HEK293 (cell line): ENCODE measurements around the gene CDHR5.

ENCODE experiments used
- CTCF ChIA-PET: fragments of 350-600 bp; formaldehyde crosslinking; extraction: SDS; loops from one replicate; lab custom pipeline; 2021; ENCODE audit warnings: antibody characterized with exemption; lab: Yijun Ruan, JAX
- POLR2A ChIA-PET: fragments of 300-600 bp; formaldehyde crosslinking; extraction: SDS; loops from one replicate; lab custom pipeline; 2020; ENCODE audit warnings: antibody characterized with exemption, inconsistent platforms; lab: Yijun Ruan, JAX
- H3K27ac ChIP-seq: fragments of 200-500 bp; sonication (Bioruptor generic); 2 replicates; pipeline ENCODE4 v1.5.1; 2014; ENCODE audit warnings: low read depth, low read length, control low read depth, inconsistent platforms; ENCODE audit errors: extremely low read depth
- H3K36me3 ChIP-seq, 2 experiments: fragments of 200-500 bp in 1 of 2; sonication (Bioruptor generic) in 1 of 2; 1 replicate in 1 of 2; 2 replicates in 1 of 2; pipeline ENCODE4 v1.5.1; 2014 to 2017; ENCODE audit warnings: inconsistent platforms in 2 of 2, low read length in 2 of 2; ENCODE audit not compliant: control insufficient read depth in 2 of 2, insufficient read depth in 1 of 2
- H3K4me1 ChIP-seq: fragments of 200-500 bp; sonication (Bioruptor generic); 2 replicates; pipeline ENCODE4 v1.5.1; 2014; ENCODE audit warnings: mild to moderate bottlenecking, low read length, inconsistent platforms; ENCODE audit not compliant: control insufficient read depth, insufficient read depth
- H3K4me3 ChIP-seq: 2 replicates; pipeline ENCODE4 v1.5.1; 2011; ENCODE audit warnings: low read depth, mild to moderate bottlenecking, control low read depth, low read length, moderate library complexity
- H3K9me3 ChIP-seq: fragments of 200-500 bp; sonication (Bioruptor generic); 2 replicates; pipeline ENCODE4 v1.5.1; 2014; ENCODE audit warnings: low read depth, low read length, inconsistent platforms; ENCODE audit not compliant: control insufficient read depth, insufficient read depth
- AEBP2 ChIP-seq: fragments of 450-650 bp; formaldehyde crosslinking; IDR thresholded peaks from 2 replicates; pipeline ENCODE4 v1.5.1; 2016; ENCODE audit warnings: missing biosample characterization, missing genetic modification characterization, borderline replicate concordance
- CTCF ChIP-seq: fragments of 450-650 bp; formaldehyde crosslinking; IDR thresholded peaks from 2 replicates; pipeline ENCODE4 v1.5.1; 2016; ENCODE audit warnings: missing biosample characterization, missing genetic modification characterization
- KLF16 ChIP-seq: fragments of 450-650 bp; formaldehyde crosslinking; IDR thresholded peaks from 2 replicates; pipeline ENCODE4 v1.5.1; 2017; ENCODE audit warnings: missing biosample characterization, missing genetic modification characterization
- KLF7 ChIP-seq: fragments of 450-650 bp; formaldehyde crosslinking; IDR thresholded peaks from 2 replicates; pipeline ENCODE4 v1.5.1; 2016; ENCODE audit warnings: missing biosample characterization, missing genetic modification characterization, borderline replicate concordance
- PATZ1 ChIP-seq: fragments of 450-650 bp; formaldehyde crosslinking; IDR thresholded peaks from 2 replicates; pipeline ENCODE4 v1.5.1; 2016; ENCODE audit warnings: missing biosample characterization, missing genetic modification characterization
- TRIM28 ChIP-seq: IDR thresholded peaks from 2 replicates; pipeline ENCODE4 v1.6.1; 2011; ENCODE audit warnings: low read length, control low read depth, borderline replicate concordance
- ZBTB11 ChIP-seq: fragments of 450-650 bp; formaldehyde crosslinking; conservative IDR thresholded peaks from 2 replicates; pipeline ENCODE4 v1.5.1; 2016; ENCODE audit warnings: low read depth, missing biosample characterization, missing genetic modification characterization
- ZBTB6 ChIP-seq: fragments of 450-650 bp; formaldehyde crosslinking; IDR thresholded peaks from 2 replicates; pipeline ENCODE4 v1.5.1; 2017; ENCODE audit warnings: missing biosample characterization, missing genetic modification characterization
- ZEB2 ChIP-seq: fragments of 450-650 bp; formaldehyde crosslinking; IDR thresholded peaks from 2 replicates; pipeline ENCODE4 v1.5.1; 2016; ENCODE audit warnings: missing biosample characterization, missing genetic modification characterization
- ZNF10 ChIP-seq: fragments of 450-650 bp; formaldehyde crosslinking; IDR thresholded peaks from 2 replicates; pipeline ENCODE4 v1.5.1; 2017; ENCODE audit warnings: missing biosample characterization, missing genetic modification characterization
- ZNF175 ChIP-seq: fragments of 450-650 bp; formaldehyde crosslinking; IDR thresholded peaks from 2 replicates; pipeline ENCODE4 v1.5.1; 2016; ENCODE audit warnings: missing biosample characterization, missing genetic modification characterization
- ZNF184 ChIP-seq: fragments of 450-650 bp; IDR thresholded peaks from 2 replicates; pipeline ENCODE4 v1.5.1; 2018; ENCODE audit warnings: missing biosample characterization, mild to moderate bottlenecking, missing genetic modification characterization
- ZNF302 ChIP-seq: fragments of 450-650 bp; formaldehyde crosslinking; IDR thresholded peaks from 2 replicates; pipeline ENCODE4 v1.5.1; 2016; ENCODE audit warnings: missing biosample characterization, missing genetic modification characterization, low read depth
- ZNF335 ChIP-seq: fragments of 450-650 bp; formaldehyde crosslinking; conservative IDR thresholded peaks from 2 replicates; pipeline ENCODE4 v1.5.1; 2016; ENCODE audit warnings: missing biosample characterization, missing genetic modification characterization
- ZNF600 ChIP-seq: fragments of 450-650 bp; formaldehyde crosslinking; IDR thresholded peaks from 2 replicates; pipeline ENCODE4 v1.5.1; 2016; ENCODE audit warnings: missing biosample characterization, missing genetic modification characterization
- ZNF692 ChIP-seq: fragments of 450-650 bp; formaldehyde crosslinking; IDR thresholded peaks from 2 replicates; pipeline ENCODE4 v1.5.1; 2016; ENCODE audit warnings: missing biosample characterization, missing genetic modification characterization
- ZNF707 ChIP-seq: fragments of 450-650 bp; formaldehyde crosslinking; IDR thresholded peaks from 2 replicates; pipeline ENCODE4 v1.5.1; 2016; ENCODE audit warnings: missing biosample characterization, missing genetic modification characterization
- ZNF776 ChIP-seq: fragments of 450-650 bp; formaldehyde crosslinking; IDR thresholded peaks from 2 replicates; pipeline ENCODE4 v1.5.0; 2017; ENCODE audit warnings: missing biosample characterization, missing genetic modification characterization, borderline replicate concordance
- ZSCAN18 ChIP-seq: fragments of 450-650 bp; formaldehyde crosslinking; IDR thresholded peaks from 2 replicates; pipeline ENCODE4 v1.5.1; 2016; ENCODE audit warnings: missing biosample characterization, missing genetic modification characterization

Gene CDHR5

GRCh38 chr11:578276-579035 is 46.3 kb downstream of the CDHR5 start:
- ChIA-PET POLR2A (interaction anchor here (0.8 kb wide), 1 partner anchor 24 kb away, joined by 3 read pairs; no protein-coding TSS in a partner anchor), CTCF (interaction anchor here (0.5 to 0.6 kb wide), 2 partner anchors 55 to 140 kb away, joined by 3 read pairs; no protein-coding TSS in a partner anchor)
- H3K4me3 ChIP-seq: peak overlapping the region; percentile 75
- no peak overlapping the region for H3K27ac ChIP-seq
- peaks cover 3 to 43% of the 10 kb centered on the region in 2 experiments; a peak in 2 of 3 replicates for H3K36me3 ChIP-seq
- H3K9me3 ChIP-seq: no peaks in the 10 kb centered on the region
- TF ChIP-seq CTCF: no peak
- TF ChIP-seq ZNF692 (tag by site-specific recombination): no peak
- TF ChIP-seq AEBP2 (tag by site-specific recombination): no peak
- no peak for TF ChIP-seq ZNF600 (tag by site-specific recombination)
- no peak for TF ChIP-seq ZEB2 (tag by site-specific recombination)
- TF ChIP-seq KLF7: no peak
- no peak for TF ChIP-seq ZNF175 (tag by site-specific recombination)
- no peak for TF ChIP-seq ZNF776 (tag by site-specific recombination)
- TF ChIP-seq PATZ1 (tag by site-specific recombination): no peak
- TF ChIP-seq TRIM28: no peak
- TF ChIP-seq ZNF707 (tag by site-specific recombination): no peak
- TF ChIP-seq ZNF335: no peak
- TF ChIP-seq ZNF184 (tag by site-specific recombination): no peak
- no peak for TF ChIP-seq ZNF10
- TF ChIP-seq KLF16 (tag by site-specific recombination): no peak
- TF ChIP-seq ZNF302 (tag by site-specific recombination): no peak
- TF ChIP-seq ZBTB6: no peak
- no peak for TF ChIP-seq ZSCAN18 (tag by site-specific recombination)
- TF ChIP-seq ZBTB11: no peak
- peaks cover 5% of the 10 kb centered on the region for H3K4me1 ChIP-seq
